Stimulated activated CD4-positive, alpha-beta T cell treated with anti-CD3 and anti-CD28 coated beads, Interleukin-4, amount 100 ng/mL, for 48 hours (primary cell): Measurements from ENCODE around the gene PEX1.
"Not testable (repeated sequence)": the region's sequence is repeated elsewhere in the genome, so short reads cannot be mapped to it uniquely, and the experiment has no call there.

ENCODE experiments used
- DNase-seq, 2 donors: peaks; one replicate each; pipeline ENCODE4 v3.0.0-alpha.2; 2020; ENCODE audit warnings: low read depth in 2 of 2

Gene PEX1

DNA sequence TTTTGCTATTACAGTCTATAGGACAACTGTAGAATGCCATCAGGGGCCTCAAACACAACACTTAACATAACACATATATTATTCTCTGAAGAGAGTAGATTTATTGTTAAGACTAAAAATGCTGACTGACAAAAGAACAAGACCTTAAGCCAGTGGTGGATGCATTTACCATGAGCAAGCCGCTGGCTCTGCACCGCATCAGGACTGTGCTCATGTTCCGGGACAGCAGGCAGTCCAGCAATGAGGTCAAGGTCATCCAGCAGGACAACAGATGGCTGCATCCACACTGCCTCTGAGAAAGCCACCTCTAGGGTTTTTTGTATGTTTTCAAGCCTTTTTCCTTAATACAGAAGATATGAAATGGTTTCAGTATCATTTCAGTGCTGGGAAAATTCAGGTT is 23.8 kb downstream of the PEX1 start:
- no peak for DNase-seq

DNA sequence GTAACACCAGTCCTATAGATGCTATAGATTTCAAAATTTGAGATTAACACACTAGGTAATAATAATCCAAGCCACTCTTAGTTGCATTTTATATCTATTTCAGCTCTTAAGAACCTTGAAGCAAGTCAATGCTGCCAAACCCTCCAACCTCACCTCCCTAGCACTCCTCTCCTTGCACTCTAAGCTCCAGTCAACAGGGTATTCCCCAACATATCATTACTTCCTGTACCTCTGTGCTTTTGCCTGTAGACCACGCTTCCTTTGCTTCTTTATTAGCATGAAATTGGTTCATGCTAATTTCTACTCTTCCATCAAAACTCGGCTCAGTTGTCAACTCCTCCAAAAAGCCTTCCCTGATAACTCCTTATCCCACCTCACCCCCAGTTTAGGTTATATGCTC is 24.6 kb downstream of the PEX1 start:
- no peak for DNase-seq

DNA sequence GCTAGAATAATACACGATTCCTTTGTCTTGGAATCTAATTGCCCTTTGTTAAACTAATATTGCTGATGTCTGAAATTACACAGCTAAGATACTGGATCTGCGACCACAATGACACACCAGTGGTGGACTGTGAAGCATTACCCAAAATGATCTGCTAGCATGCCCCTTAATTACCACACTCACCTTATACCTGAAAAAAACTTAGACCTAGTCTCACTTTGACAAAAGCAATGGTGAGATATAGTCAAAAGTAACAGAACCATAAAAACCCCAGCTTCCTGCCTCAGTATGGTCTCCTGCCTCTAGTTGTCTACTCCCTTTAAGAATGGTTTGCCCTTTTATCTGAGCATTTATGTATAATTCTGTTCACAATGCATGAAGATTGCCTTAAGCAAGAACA is 29.8 kb downstream of the PEX1 start:
- DNase-seq, result no peak

DNA sequence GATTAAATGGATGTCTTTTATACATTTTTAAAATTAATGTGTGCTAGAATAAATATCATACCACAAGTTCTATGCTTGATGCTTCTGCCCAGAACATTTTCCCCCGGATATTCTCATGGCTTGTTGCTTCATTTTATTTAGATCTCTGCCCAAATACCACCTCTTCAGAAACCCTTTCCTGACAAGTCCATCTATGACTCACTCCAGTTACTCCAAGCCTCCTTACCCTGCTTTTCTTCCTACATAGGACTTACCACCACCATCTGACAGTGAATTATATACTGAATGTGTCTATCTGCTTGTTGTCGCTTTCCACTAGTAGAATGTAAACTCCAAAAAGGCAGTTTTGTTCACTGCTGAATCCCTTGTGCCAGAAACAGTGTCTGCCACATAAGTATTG is 31.4 kb downstream of the PEX1 start:
- DNase-seq, result no peak

DNA sequence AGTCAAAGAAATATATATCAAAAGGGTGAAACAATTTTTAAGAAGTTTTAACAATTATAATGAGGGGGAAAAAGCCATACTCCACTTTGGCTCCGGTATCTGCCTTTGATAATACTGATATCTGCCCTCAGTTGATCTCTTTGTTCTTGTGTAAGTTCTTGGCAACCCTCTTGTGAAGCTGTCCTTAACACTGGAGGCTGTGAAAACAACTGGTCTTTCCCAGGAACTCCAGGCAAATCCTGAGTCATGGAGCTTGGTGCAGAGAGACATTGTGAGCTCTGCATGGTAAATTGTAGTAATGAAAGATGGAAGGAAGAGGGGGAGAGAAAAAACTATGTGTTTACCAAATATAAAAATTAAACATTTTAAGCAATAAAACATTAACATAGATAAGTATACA is 38.7 kb downstream of the PEX1 start:
- no peak for DNase-seq

DNA sequence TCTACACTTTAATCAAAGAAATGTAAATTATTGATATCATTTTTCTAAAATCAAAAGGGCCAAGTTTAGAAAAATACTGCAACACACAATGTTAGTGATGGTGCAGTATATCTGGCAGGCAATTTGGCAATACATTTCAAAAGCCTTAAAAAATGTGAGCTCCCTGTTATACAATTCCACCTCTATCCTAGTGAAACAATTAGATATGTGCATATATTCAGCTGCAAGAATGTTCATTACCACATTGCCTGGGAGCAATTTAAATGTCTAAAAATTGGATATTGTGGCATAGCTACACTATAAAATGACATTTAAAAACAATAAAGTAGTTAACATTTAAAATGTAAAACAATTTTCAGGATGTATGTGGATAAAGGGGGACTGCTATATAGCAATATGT is 40.5 kb downstream of the PEX1 start:
- DNase-seq, result no peak

DNA sequence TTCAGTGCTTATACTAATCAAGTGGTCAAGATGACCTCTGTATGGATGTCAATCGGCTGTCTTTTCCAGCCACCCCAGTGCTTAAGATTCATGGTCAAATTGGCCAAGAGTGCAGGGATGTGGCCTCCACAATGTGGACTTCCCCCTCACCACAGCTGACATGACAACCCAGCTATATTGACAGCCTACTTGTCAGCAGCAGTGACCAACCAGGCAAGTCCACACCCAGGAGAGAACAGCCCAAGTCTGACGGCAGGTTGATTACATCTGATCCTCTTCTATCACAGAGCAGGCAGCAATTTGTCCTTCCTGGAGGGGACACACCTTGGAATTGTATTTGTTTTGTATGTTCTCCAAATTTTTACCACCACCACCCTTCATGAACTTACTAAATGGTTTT is 42.3 kb downstream of the PEX1 start:
- DNase-seq, result no peak

DNA sequence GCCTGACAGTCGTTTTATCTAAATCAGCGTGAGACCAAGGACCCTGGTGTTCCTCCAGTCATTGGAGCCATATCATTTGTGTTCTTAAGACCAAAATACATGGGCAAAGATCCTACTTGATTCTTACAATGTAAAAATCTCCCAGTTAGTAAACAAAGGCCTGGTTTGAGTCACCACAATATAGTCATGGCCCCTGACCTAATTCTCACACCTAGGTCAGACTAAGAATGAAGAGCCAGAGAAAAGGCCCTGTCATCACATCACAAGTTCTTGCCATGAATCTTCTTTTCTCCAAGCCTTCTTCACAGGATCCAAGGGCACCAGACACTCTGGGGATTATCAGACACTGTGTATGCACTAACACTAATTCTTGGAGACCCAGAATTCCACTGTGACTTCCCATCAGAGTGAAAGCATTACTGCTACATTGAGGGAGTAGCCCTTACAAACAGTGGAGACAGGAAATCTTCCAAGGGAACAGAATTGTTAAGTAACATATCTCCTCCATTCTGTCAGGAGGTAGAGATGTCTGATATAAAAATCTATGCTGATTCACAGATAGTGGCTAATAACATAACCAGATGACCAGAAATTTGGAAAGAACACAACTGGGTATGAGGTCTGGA is 42.9 kb downstream of the PEX1 start:
- DNase-seq, result no peak

DNA sequence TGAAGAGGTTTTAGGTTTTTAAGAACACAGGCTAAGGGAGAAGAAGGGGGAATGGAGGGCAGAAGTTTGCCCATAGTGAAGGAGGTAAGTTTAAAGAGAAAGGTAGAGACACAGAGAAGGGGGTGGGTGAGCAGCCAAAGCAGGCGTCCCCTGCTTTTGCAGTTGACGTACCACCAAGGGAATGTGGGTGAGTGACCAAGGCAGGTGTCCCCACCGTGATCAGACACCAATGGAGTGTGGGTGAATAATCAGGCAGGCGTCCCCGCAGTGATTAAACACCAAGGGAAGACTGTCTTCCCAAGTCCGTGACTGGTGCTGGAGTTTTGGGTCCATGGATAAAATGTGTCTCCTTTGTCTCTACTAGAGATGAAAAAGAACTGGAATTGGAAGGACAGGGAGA is 44.1 kb downstream of the PEX1 start:
- not testable (repeated sequence) for DNase-seq

DNA sequence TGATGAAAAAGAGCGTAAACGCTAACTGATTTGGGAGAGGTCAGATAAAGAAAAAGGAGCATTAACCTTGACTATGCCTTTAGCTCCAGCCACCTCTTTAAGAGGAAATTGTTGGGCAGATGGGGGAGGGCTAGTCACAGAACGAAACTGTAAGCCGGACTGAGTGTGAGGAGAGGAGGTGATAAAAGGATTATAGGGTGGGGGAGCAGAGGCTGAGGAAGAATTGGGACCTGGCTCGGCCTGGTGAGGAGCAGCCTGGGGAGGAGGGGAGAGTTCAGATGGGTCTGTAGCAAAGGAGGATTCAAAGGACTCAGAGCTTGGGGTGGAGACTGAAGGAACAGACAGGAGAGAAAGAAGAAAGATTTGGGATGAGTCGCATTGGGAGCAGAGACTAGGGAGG is 44.7 kb downstream of the PEX1 start:
- not testable (repeated sequence) for DNase-seq

DNA sequence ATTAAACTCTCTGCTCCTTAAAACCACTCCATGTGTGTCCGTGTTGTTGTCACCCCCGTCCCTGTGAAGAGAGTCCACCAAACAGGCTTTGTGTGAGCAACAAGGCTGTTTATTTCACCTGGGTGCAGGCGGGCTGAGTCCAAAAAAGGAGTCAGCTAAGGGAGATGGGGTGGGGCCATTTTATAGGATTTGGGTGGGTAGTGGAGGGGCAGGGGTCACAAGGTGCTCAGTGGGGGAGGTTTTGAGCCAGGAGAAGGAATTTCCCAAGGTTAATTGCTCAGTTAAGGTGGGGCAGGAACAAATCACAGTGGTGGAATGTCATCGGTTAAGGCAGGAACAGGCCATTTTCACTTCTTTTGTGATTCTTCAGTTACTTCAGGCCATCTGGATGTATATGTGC is 49.2 kb downstream of the PEX1 start:
- not testable (repeated sequence) for DNase-seq

DNA sequence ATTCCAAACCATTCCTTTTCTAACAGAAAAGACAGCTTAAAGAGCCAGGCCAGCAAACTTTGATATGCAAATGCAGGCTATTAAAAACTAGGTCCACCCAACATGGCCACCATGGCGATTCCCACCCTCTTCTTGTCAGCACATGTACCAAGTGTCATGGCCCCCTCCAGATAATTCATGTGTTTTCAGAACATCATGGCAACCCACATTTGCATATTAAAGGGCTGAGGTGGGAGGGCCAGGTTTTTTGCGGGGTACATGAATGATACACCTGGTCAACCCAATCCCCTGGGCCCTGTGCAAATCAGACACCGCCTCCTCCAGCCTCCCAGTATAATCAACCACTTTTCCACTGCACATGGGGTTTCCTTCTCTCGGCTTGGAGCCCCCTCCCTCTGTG is 49.6 kb downstream of the PEX1 start:
- no peak for DNase-seq

DNA sequence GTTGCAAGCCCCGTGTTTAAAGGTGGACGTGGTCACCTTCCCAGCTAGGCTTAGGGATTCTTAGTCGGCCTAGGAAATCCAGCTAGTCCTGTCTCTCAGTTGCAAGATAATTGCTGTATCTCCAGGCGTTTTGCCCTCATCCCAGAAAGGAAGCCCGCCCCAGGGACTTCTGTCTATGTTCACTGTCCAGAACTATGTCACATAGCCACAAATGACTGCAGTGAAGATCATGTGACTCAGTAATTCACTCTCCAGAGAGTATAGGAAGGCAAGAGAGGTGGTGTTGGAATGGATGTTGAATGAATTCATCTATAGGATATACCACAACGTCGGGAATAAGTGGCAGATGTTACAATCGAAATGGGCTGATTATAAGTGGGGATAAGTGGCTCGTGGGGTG is 50.2 kb downstream of the PEX1 start:
- no peak for DNase-seq

DNA sequence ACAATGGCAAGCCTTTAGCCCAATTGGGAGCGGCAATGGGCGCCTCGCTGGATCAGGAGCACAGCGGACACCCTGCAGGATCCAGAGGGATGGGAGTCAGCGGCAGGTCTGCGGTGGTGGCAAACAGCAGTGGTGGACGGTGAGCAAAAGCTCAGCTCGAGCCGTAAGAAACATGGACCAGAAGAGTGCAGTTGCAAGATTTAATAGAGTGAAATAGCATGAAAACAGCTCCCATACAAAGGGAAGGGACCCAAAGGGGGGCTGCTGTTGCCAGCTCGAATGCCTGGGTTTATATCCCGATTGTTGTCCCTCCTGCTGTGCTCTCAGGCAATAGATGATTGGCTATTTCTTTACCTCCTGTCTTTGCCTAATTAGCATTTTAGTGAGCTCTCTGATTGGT is 50.6 kb downstream of the PEX1 start, which contains the start of gene ERVW-1:
Gene ERVW-1, minus strand, starts transcription at position 266 of the 400 bp plus-strand sequence. CDS start 7,565 bp downstream, outside the sequence.
- not testable (repeated sequence) for DNase-seq

DNA sequence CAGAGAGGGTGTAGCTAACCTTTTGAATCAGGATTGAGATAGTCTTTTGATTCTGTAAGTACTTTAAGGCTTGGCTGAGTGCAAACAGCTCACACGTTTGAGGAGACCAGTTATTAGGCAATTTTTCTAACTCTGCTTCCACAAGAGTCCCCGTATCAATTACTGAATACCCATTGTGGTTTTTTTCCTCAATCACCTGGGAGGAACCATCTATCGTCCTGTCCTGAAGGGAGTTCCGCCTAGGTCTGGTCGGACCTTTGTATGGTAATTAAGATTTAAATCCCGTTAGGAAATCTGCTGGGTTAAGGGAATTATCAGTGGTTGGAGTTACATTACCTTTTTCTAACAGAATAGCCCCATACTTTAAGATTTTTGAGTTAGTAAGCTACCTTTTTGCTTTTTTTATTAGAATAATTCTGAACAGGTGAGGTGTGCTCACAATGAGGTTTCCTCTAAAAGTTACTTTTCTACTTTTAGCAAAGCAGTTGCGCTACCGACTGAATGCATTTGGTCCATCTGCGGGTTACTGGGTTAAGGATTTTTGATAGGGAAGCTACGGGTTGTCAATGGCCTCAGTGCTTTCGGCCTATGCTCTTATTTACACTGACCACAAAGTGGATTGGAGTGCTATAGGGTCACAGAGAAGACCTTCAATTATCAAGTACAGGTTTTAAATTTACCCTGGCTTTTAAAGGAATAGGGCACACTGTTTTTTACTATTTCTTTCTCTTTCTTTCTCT is 52.3 kb downstream of the PEX1 start:
- DNase-seq, result not testable (repeated sequence)

DNA sequence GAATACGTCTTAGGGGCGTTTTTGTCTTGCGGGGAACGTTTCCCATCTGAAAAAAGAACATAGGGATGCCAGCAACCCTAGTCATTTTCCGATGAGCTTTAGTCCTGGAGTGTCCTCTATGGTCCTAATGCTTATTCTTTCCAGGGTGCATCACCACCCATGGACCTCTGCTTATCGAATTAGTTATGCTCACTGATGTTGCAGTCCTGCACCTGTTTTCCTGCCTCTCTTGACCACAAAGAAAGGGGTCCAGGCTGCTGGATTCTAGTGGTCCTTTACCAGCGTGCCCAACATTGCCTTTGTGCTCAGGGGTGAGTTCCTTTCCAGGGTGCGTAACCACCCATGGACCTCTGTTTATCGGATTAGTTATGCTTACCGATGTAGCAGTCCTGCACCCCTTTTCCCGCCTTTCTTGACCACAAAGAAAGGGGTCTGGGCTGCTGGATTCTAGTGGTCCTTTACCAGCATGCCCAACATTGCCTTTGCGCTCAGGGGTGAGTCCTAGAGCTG is 53.0 kb downstream of the PEX1 start:
- DNase-seq, result not testable (repeated sequence)

DNA sequence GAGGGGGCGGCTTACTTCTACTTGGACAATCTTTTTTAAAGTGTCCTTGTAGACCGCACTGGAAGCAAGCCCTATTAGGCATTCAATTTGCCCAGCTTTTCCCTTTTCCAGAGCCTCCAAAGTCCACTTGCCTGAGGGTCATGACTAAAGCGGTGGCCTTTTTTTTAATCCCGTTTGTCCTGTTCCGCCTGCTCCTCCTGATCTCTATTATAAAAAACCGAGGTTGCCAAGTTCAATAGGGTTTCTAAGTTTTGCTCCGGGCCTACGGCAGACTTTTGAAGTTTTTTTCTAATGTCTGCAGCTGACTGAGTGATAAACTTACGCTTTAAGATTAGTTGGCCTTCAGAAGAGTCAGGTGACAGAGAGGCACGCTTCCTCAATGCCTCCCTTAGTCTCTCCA is 54.3 kb downstream of the PEX1 start:
- not testable (repeated sequence) for DNase-seq

DNA sequence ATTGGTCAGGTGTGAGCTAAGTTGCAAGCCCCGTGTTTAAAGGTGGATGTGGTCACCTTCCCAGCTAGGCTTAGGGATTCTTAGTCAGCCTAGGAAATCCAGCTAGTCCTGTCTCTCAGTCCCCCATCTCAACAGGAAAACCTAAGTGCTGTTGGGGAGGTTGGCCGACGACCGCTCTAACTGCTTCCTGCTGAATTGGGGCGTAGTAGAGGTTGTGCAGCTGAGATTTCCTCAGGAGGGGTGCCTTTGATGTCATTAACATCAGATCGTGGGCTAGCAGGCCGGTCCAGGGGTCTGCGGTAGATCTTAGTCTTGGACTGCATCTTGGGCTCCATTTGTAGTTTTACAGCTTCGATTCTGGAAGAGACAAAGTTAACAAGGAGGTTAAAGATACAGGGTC is 59.7 kb downstream of the PEX1 start:
- not testable (repeated sequence) for DNase-seq

DNA sequence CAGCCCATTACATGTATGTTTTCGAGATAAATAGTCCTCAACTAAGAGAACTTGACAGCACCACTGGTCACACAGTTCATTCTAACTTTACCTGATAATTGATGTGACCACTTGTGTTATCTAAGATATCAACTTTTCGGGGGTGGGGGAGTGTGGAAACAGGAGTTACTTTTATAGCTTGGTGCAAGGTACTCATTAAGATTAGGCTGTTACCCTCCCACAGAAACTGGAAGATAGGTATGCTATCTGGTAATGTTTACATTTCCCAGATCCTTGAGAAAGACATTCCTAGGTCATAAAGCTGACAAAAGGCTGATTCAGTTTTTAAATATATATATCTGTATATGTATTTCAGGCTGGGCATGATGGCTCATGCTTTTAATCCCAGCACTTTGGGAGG is 61.6 kb downstream of the PEX1 start:
- DNase-seq, result no peak

DNA sequence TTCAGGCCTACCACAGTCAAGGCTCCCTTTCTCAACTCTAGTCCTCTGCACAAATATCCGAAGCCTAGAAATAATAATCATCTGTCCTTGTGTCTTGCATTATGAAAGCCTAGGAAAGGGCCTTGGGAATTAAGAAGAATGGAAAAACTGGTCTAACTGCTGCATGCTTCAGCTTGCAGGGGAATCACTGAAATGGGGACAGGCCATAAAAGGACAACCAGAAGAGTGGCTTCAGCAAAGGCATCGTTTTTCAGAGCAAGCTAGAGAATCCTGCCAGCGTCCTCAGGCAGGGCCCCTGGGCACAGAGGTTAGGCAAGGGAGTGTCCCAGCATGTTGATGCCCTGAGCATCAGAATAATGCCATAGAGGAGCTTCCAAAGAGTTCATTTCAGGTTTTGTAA is 63.8 kb downstream of the PEX1 start:
- DNase-seq, result no peak

DNA sequence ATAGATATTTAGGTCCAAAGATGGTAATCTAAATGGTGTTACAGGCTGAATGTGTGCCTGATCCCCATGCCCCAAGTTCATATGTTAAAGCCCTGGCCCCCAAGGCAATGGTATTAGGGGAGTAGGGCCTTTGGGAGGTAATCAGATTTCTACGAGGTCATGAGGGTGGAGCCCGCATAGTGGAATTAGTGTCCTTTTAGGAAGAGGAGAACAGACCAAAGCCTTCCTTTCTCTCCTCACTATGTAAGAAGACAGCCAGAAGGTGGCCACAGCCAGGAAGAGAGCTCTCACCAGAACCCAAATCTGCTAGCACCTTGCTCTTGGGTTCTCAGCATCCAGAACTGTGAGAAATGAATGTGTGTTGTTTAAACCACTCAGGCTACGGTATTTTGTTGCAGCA is 65.8 kb downstream of the PEX1 start:
- DNase-seq, result no peak

DNA sequence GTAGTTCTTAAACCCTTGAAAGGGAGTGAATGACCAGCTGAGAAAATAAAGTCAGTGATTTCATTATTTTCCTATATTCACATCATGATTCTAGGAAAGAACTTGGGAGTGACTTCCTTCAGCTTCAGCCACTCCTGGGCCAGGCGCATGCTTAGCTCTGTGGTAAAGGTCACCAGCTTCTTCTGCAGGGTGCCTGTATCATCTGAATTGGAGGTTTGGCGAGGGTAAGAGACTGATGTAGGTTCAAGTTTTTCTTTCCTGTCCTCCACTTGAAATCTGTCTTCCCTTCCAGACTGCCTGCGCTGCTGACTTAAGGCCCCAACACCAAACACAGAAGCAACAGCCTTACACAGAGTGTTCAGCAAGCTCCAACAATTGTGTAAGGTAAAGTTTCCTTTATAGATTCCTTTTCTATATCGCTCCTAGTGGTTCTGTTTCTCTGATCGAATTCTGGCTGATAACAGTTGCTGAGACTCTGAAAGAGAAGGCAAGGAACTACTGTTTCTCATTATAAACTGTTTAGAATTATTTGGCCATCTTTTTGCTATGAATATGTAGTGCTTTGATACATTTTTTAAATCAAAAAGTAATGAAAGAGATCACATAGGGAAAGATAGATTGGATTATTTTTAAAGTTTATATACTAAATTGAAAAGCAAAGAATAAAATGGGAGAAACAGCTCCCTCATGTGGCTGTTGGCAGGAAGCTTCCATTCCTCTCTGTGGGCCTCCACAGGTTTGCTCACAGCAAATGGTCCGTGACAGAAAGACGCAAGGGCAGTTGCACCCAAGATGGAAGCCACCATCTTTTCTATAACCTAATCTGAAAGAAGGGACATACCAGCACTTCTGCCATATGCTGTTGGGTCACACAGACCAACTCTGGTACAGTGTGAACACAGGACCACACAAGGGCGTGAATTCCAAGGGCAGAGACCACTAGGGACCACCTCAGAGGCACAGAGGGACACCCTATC is 67.0 kb downstream of the PEX1 start:
- peak; percentile 4 to 7 for DNase-seq
